ENCODE measurements around the gene TNFRSF1A.

TNFRSF1A gene

GRCh38 chr12:6341417-6342139 is at the start of gene TNFRSF1A:
Gene TNFRSF1A (minus strand): TSS chr12:6342076. CDS start chr12:6341814, 262 bp downstream.
- peaks cover 32 to 82% (median 69%) of the 10 kb centered on the region in 5 donors for H3K4me1 ChIP-seq (ENCODE audit: control insufficient read depth in 5 of 5, insufficient read depth in 5 of 5, low read length in 5 of 5)
- H3K27ac ChIP-seq (ENCODE audit: low read depth, low read length), result peak within 1 kb of the TSS; percentile 100
- H3K27me3 ChIP-seq (ENCODE audit: control insufficient read depth in 5 of 5, insufficient read depth in 4 of 5, low read length in 5 of 5), result no peaks in the 10 kb centered on the region

GRCh38 chr12:6391013-6391412 is 49.1 kb upstream of the TNFRSF1A start:
- Histone ChIP-seq H3K4me1 (ENCODE audit: control insufficient read depth in 5 of 5, insufficient read depth in 5 of 5, low read length in 5 of 5) (peaks cover 0 to 20% (median 12%) of the 10 kb centered on the region in 5 donors), H3K36me3 (ENCODE audit: control insufficient read depth in 5 of 5, insufficient read depth in 5 of 5, low read length in 5 of 5) (peaks cover 14 to 65% (median 54%) of the 10 kb centered on the region in 5 donors), H3K27me3 (ENCODE audit: control insufficient read depth in 5 of 5, insufficient read depth in 4 of 5, low read length in 5 of 5) (no peaks in the 10 kb centered on the region), H3K27ac (ENCODE audit: low read depth, low read length) (no peak overlapping the region), H3K9ac (ENCODE audit: low read length in 5 of 5) (no peak overlapping the region), H3K4me3 (ENCODE audit: low read depth in 1 of 5, low read length in 5 of 5) (no peak overlapping the region), H3K9me3 (ENCODE audit: control insufficient read depth in 5 of 5, low read length in 5 of 5) (peaks cover 0 to 3% (median 0%) of the 10 kb centered on the region in 5 donors)

More at GRCh38 chr12:6341417-6342139, at the start of gene TNFRSF1A:
- H3K4me3 ChIP-seq (ENCODE audit: low read depth in 1 of 5, low read length in 5 of 5), result peak within 1 kb of the TSS; percentile 81 to 100 (median 98)
- peak within 1 kb of the TSS; percentile 96 to 100 (median 100) for H3K9ac ChIP-seq (ENCODE audit: low read length in 5 of 5)
- peaks cover 0 to 6% (median 0%) of the 10 kb centered on the region in 5 donors for H3K36me3 ChIP-seq (ENCODE audit: control insufficient read depth in 5 of 5, insufficient read depth in 5 of 5, low read length in 5 of 5)
- H3K9me3 ChIP-seq (ENCODE audit: control insufficient read depth in 5 of 5, low read length in 5 of 5), result no peaks in the 10 kb centered on the region

GRCh38 chr12:6390084-6390799 is 48.4 kb upstream of the TNFRSF1A start:
- H3K4me1 ChIP-seq (ENCODE audit: control insufficient read depth in 5 of 5, insufficient read depth in 5 of 5, low read length in 5 of 5), result peaks cover 0 to 27% (median 17%) of the 10 kb centered on the region in 5 donors
- H3K4me3 ChIP-seq (ENCODE audit: low read depth in 1 of 5, low read length in 5 of 5), result no peak overlapping the region
- H3K27ac ChIP-seq (ENCODE audit: low read depth, low read length), result no peak overlapping the region
- peaks cover 14 to 67% (median 56%) of the 10 kb centered on the region in 5 donors for H3K36me3 ChIP-seq (ENCODE audit: control insufficient read depth in 5 of 5, insufficient read depth in 5 of 5, low read length in 5 of 5)
- peaks cover 0 to 3% (median 0%) of the 10 kb centered on the region in 5 donors for H3K9me3 ChIP-seq (ENCODE audit: control insufficient read depth in 5 of 5, low read length in 5 of 5)
- H3K9ac ChIP-seq (ENCODE audit: low read length in 5 of 5), result no peak overlapping the region
- H3K27me3 ChIP-seq (ENCODE audit: control insufficient read depth in 5 of 5, insufficient read depth in 4 of 5, low read length in 5 of 5), result no peaks in the 10 kb centered on the region

GRCh38 chr12:6387541-6387940 is 45.7 kb upstream of the TNFRSF1A start:
- H3K27ac ChIP-seq (ENCODE audit: low read depth, low read length), result no peak overlapping the region
- H3K36me3 ChIP-seq (ENCODE audit: control insufficient read depth in 5 of 5, insufficient read depth in 5 of 5, low read length in 5 of 5), result peaks cover 14 to 61% (median 51%) of the 10 kb centered on the region in 5 donors
- H3K4me1 ChIP-seq (ENCODE audit: control insufficient read depth in 5 of 5, insufficient read depth in 5 of 5, low read length in 5 of 5), result peaks cover 5 to 48% (median 38%) of the 10 kb centered on the region in 5 donors
- no peak overlapping the region for H3K4me3 ChIP-seq (ENCODE audit: low read depth in 1 of 5, low read length in 5 of 5)
- peak overlapping the region in 1 of 5 donors; percentile 14 for H3K9ac ChIP-seq (ENCODE audit: low read length in 5 of 5)
- H3K9me3 ChIP-seq (ENCODE audit: control insufficient read depth in 5 of 5, low read length in 5 of 5), result no peaks in the 10 kb centered on the region
- no peaks in the 10 kb centered on the region for H3K27me3 ChIP-seq (ENCODE audit: control insufficient read depth in 5 of 5, insufficient read depth in 4 of 5, low read length in 5 of 5)

- no peaks in the 10 kb centered on the region for H3K9me3 ChIP-seq (ENCODE audit: control insufficient read depth in 5 of 5, low read length in 5 of 5)
- no peak overlapping the region for H3K27ac ChIP-seq (ENCODE audit: low read depth, low read length)
- H3K36me3 ChIP-seq (ENCODE audit: control insufficient read depth in 5 of 5, insufficient read depth in 5 of 5, low read length in 5 of 5), result peaks cover 10 to 54% (median 49%) of the 10 kb centered on the region in 5 donors
- H3K27me3 ChIP-seq (ENCODE audit: control insufficient read depth in 5 of 5, insufficient read depth in 4 of 5, low read length in 5 of 5), result no peaks in the 10 kb centered on the region
- no peak overlapping the region for H3K4me3 ChIP-seq (ENCODE audit: low read depth in 1 of 5, low read length in 5 of 5)
- peaks cover 5 to 42% (median 33%) of the 10 kb centered on the region in 5 donors for H3K4me1 ChIP-seq (ENCODE audit: control insufficient read depth in 5 of 5, insufficient read depth in 5 of 5, low read length in 5 of 5)
- H3K9ac ChIP-seq (ENCODE audit: low read length in 5 of 5), result no peak overlapping the region
Measured at GRCh38 chr12:6386491-6386890, 44.6 kb upstream of the TNFRSF1A start.

GRCh38 chr12:6386038-6386437 is 44.2 kb upstream of the TNFRSF1A start:
- Histone ChIP-seq H3K9ac (ENCODE audit: low read length in 5 of 5) (peak overlapping the region in 1 of 5 donors; percentile 31), H3K27ac (ENCODE audit: low read depth, low read length) (no peak overlapping the region), H3K36me3 (ENCODE audit: control insufficient read depth in 5 of 5, insufficient read depth in 5 of 5, low read length in 5 of 5) (peaks cover 9 to 49% (median 45%) of the 10 kb centered on the region in 5 donors), H3K4me3 (ENCODE audit: low read depth in 1 of 5, low read length in 5 of 5) (no peak overlapping the region), H3K4me1 (ENCODE audit: control insufficient read depth in 5 of 5, insufficient read depth in 5 of 5, low read length in 5 of 5) (peaks cover 5 to 42% (median 33%) of the 10 kb centered on the region in 5 donors), H3K9me3 (ENCODE audit: control insufficient read depth in 5 of 5, low read length in 5 of 5) (no peaks in the 10 kb centered on the region), H3K27me3 (ENCODE audit: control insufficient read depth in 5 of 5, insufficient read depth in 4 of 5, low read length in 5 of 5) (no peaks in the 10 kb centered on the region)

GRCh38 chr12:6384499-6385436 is 42.9 kb upstream of the TNFRSF1A start:
- H3K4me3 ChIP-seq (ENCODE audit: low read depth in 1 of 5, low read length in 5 of 5), result peak overlapping the region; percentile 81 to 89 (median 82)
- peak overlapping the region; percentile 92 to 98 (median 97) for H3K9ac ChIP-seq (ENCODE audit: low read length in 5 of 5)
- peaks cover 5 to 42% (median 33%) of the 10 kb centered on the region in 5 donors for H3K4me1 ChIP-seq (ENCODE audit: control insufficient read depth in 5 of 5, insufficient read depth in 5 of 5, low read length in 5 of 5)
- H3K9me3 ChIP-seq (ENCODE audit: control insufficient read depth in 5 of 5, low read length in 5 of 5), result no peaks in the 10 kb centered on the region
- H3K36me3 ChIP-seq (ENCODE audit: control insufficient read depth in 5 of 5, insufficient read depth in 5 of 5, low read length in 5 of 5), result peaks cover 9 to 37% (median 34%) of the 10 kb centered on the region in 5 donors
- peak overlapping the region; percentile 97 for H3K27ac ChIP-seq (ENCODE audit: low read depth, low read length)
- no peaks in the 10 kb centered on the region for H3K27me3 ChIP-seq (ENCODE audit: control insufficient read depth in 5 of 5, insufficient read depth in 4 of 5, low read length in 5 of 5)

GRCh38 chr12:6383572-6384498 is 42.0 kb upstream of the TNFRSF1A start, which contains the start of gene LTBR:
Gene LTBR (plus strand): TSS chr12:6384162. CDS start chr12:6384359, 197 bp downstream.
- Histone ChIP-seq H3K9ac (ENCODE audit: low read length in 5 of 5) (peak within 1 kb of the TSS; percentile 92 to 98 (median 97)), H3K4me1 (ENCODE audit: control insufficient read depth in 5 of 5, insufficient read depth in 5 of 5, low read length in 5 of 5) (peaks cover 5 to 46% (median 33%) of the 10 kb centered on the region in 5 donors), H3K27me3 (ENCODE audit: control insufficient read depth in 5 of 5, insufficient read depth in 4 of 5, low read length in 5 of 5) (no peaks in the 10 kb centered on the region), H3K27ac (ENCODE audit: low read depth, low read length) (peak within 1 kb of the TSS; percentile 97), H3K9me3 (ENCODE audit: control insufficient read depth in 5 of 5, low read length in 5 of 5) (no peaks in the 10 kb centered on the region), H3K36me3 (ENCODE audit: control insufficient read depth in 5 of 5, insufficient read depth in 5 of 5, low read length in 5 of 5) (peaks cover 9 to 30% (median 29%) of the 10 kb centered on the region in 5 donors), H3K4me3 (ENCODE audit: low read depth in 1 of 5, low read length in 5 of 5) (peak within 1 kb of the TSS; percentile 81 to 89 (median 82))
